H9 (cell line): ENCODE data around the gene PPARGC1A. TPM values are rescaled to one million over a fixed set of nuclear protein-coding genes. Genes with fewer than 3 reads are reported as not detected.

ENCODE experiments used
- DNase-seq: peaks from one replicate; pipeline ENCODE4 v3.0.0-alpha.2; 2017
- H2AFZ ChIP-seq: one replicate; pipeline ENCODE4 v1.6.1; 2013; ENCODE audit warnings: mild to moderate bottlenecking, low read length, control low read depth, moderate library complexity
- H2AK5ac ChIP-seq: 2 replicates; pipeline ENCODE4 v1.6.1; 2013; ENCODE audit warnings: low read length, control low read depth, mixed read lengths; ENCODE audit not compliant: insufficient read length
- H2BK120ac ChIP-seq: one replicate; pipeline ENCODE4 v1.6.1; 2013; ENCODE audit warnings: low read depth, mild to moderate bottlenecking, low read length, control low read depth, inconsistent platforms; ENCODE audit not compliant: poor library complexity, severe bottlenecking
- H2BK12ac ChIP-seq: 2 replicates; pipeline ENCODE4 v1.6.1; 2013; ENCODE audit warnings: low read length, control low read depth, mixed read lengths, low read depth; ENCODE audit not compliant: insufficient read length
- H2BK15ac ChIP-seq: 2 replicates; pipeline ENCODE4 v1.6.1; 2013; ENCODE audit warnings: low read depth, low read length, control low read depth
- H2BK20ac ChIP-seq: one replicate; pipeline ENCODE4 v1.6.1; 2013; ENCODE audit warnings: low read depth, mild to moderate bottlenecking, low read length, control low read depth, inconsistent platforms; ENCODE audit not compliant: poor library complexity, severe bottlenecking
- H2BK5ac ChIP-seq: 2 replicates; pipeline ENCODE4 v1.6.1; 2013; ENCODE audit warnings: low read length, control low read depth, mixed read lengths; ENCODE audit not compliant: insufficient read length
- H3K14ac ChIP-seq: 2 replicates; pipeline ENCODE4 v1.6.1; 2013; ENCODE audit warnings: low read length, control low read depth; ENCODE audit not compliant: insufficient read depth
- H3K18ac ChIP-seq: 2 replicates; pipeline ENCODE4 v1.6.1; 2013; ENCODE audit warnings: low read depth, mild to moderate bottlenecking, mixed read lengths, low read length, control low read depth; ENCODE audit not compliant: insufficient read length
- H3K23ac ChIP-seq: 2 replicates; pipeline ENCODE4 v1.6.1; 2013; ENCODE audit warnings: low read length, control low read depth, mixed read lengths, low read depth; ENCODE audit not compliant: insufficient read length
- H3K23me2 ChIP-seq: 2 replicates; pipeline ENCODE4 v1.6.1; 2013; ENCODE audit warnings: low read depth, mild to moderate bottlenecking, mixed read lengths, low read length, control low read depth; ENCODE audit not compliant: insufficient read length, poor library complexity, severe bottlenecking
- H3K27ac ChIP-seq: 2 replicates; pipeline ENCODE4 v1.5.1; 2013; ENCODE audit warnings: low read length, control low read depth, mixed read lengths, low read depth; ENCODE audit not compliant: insufficient read length
- H3K27me3 ChIP-seq: 2 replicates; pipeline ENCODE4 v1.6.1; 2013; ENCODE audit warnings: low read length, control low read depth, inconsistent platforms; ENCODE audit not compliant: insufficient read depth
- H3K4ac ChIP-seq: 2 replicates; pipeline ENCODE4 v1.6.1; 2013; ENCODE audit warnings: low read depth, mild to moderate bottlenecking, control low read depth, inconsistent platforms, low read length, moderate library complexity
- H3K4me1 ChIP-seq: 2 replicates; pipeline ENCODE4 v1.6.1; 2013; ENCODE audit warnings: low read length, control low read depth, inconsistent platforms; ENCODE audit not compliant: insufficient read depth
- H3K4me2 ChIP-seq: 2 replicates; pipeline ENCODE4 v1.6.1; 2013; ENCODE audit warnings: low read length, control low read depth, mixed read lengths; ENCODE audit not compliant: insufficient read length, insufficient read depth
- H3K56ac ChIP-seq: 2 replicates; pipeline ENCODE4 v1.6.1; 2013; ENCODE audit warnings: low read depth, mild to moderate bottlenecking, mixed read lengths, low read length, control low read depth; ENCODE audit not compliant: insufficient read length
- H3K79me1 ChIP-seq: 2 replicates; pipeline ENCODE4 v1.6.1; 2013; ENCODE audit warnings: low read depth, mild to moderate bottlenecking, moderate library complexity, low read length, control low read depth, inconsistent platforms; ENCODE audit not compliant: insufficient read depth, poor library complexity, severe bottlenecking
- H3K79me2 ChIP-seq: 2 replicates; pipeline ENCODE4 v1.6.1; 2013; ENCODE audit warnings: low read length, control low read depth, inconsistent platforms; ENCODE audit not compliant: insufficient read depth
- H3K9ac ChIP-seq: 2 replicates; pipeline ENCODE4 v1.6.1; 2013; ENCODE audit warnings: low read length, control low read depth, mixed read lengths; ENCODE audit not compliant: insufficient read length; ENCODE audit errors: extremely low read depth
- H3K9me3 ChIP-seq: one replicate; pipeline ENCODE4 v1.6.1; 2013; ENCODE audit warnings: low read depth, low read length, inconsistent platforms; ENCODE audit not compliant: control insufficient read depth
- H3T11ph ChIP-seq: one replicate; pipeline ENCODE4 v1.6.1; 2013; ENCODE audit warnings: mild to moderate bottlenecking, low read length, control low read depth, inconsistent platforms
- H4K20me1 ChIP-seq: one replicate; pipeline ENCODE4 v1.6.1; 2013; ENCODE audit not compliant: control insufficient read depth, insufficient read length, insufficient read depth
- H4K5ac ChIP-seq: 2 replicates; pipeline ENCODE4 v1.6.1; 2013; ENCODE audit warnings: low read depth, mild to moderate bottlenecking, mixed read lengths, low read length, control low read depth; ENCODE audit not compliant: insufficient read length
- H4K8ac ChIP-seq: replicated peaks from 2 replicates; pipeline ENCODE4 v1.6.1; 2013; ENCODE audit warnings: low read length, control low read depth, mixed read lengths, low read depth; ENCODE audit not compliant: insufficient read length
- H4K91ac ChIP-seq: 2 replicates; pipeline ENCODE4 v1.6.1; 2013; ENCODE audit warnings: low read depth, mild to moderate bottlenecking, moderate library complexity, mixed read lengths, low read length, control low read depth; ENCODE audit not compliant: insufficient read length
- H3K27ac Mint-ChIP-seq, 3 experiments: 2 replicates in 2 of 3; 3 replicates in 1 of 3; pipeline ENCODE4 v1.8.0; 2020 to 2021; ENCODE audit warnings: mixed read lengths in 3 of 3, mild to moderate bottlenecking in 1 of 3, moderate library complexity in 1 of 3
- H3K27me3 Mint-ChIP-seq: 2 replicates; pipeline ENCODE4 v1.8.0; 2021; ENCODE audit warnings: low read depth, mild to moderate bottlenecking, moderate library complexity, mixed read lengths
- H3K36me3 Mint-ChIP-seq, 3 experiments: 2 replicates in 2 of 3; 3 replicates in 1 of 3; pipeline ENCODE4 v1.8.0; 2020 to 2021; ENCODE audit warnings: low read depth in 3 of 3, mixed read lengths in 3 of 3; ENCODE audit not compliant: insufficient read depth in 1 of 3
- H3K4me1 Mint-ChIP-seq, 2 experiments: 2 replicates each; pipeline ENCODE4 v1.8.0; 2020; ENCODE audit warnings: mixed read lengths in 2 of 2
- H3K4me3 Mint-ChIP-seq, 2 experiments: 2 replicates in 1 of 2; 3 replicates in 1 of 2; pipeline ENCODE4 v1.8.0; 2020 to 2021; ENCODE audit warnings: mild to moderate bottlenecking in 2 of 2, mixed read lengths in 2 of 2, moderate library complexity in 1 of 2
- H3K9me3 Mint-ChIP-seq, 2 experiments: 2 replicates in 1 of 2; 3 replicates in 1 of 2; pipeline ENCODE4 v1.8.0; 2020; ENCODE audit warnings: mild to moderate bottlenecking in 2 of 2, mixed read lengths in 2 of 2, moderate library complexity in 1 of 2
- CTCF ChIP-seq: fragments of 200-600 bp; sonication (generic); conservative IDR thresholded peaks from 3 replicates; pipeline ENCODE4 v1.8.0; 2021; ENCODE audit warnings: antibody characterized with exemption, mild to moderate bottlenecking
- WGBS: extraction: QIAGEN DNeasy Blood & Tissue Kit; methylation state at CpG from one replicate; pipeline ENCODE4 v1.1.7; 2013; ENCODE audit warnings: missing lambda C conversion rate, low lambda C conversion rate, mixed read lengths; ENCODE audit not compliant: insufficient read length; ENCODE audit errors: extremely low coverage; 5-methylcytosine and 5-hydroxymethylcytosine counted together
- total RNA-seq: library from RNA; stranded (reverse); gene quantifications from 2 replicates; pipeline ENCODE4 v1.2.1, GENCODE V29; 2021

Gene PPARGC1A
- total RNA-seq, 1 experiment from 2014 or later = 1.7 TPM

GRCh38 chr4:23838131-23838530 is 51.7 kb downstream of the PPARGC1A start:
- no peak overlapping the region for H2BK12ac ChIP-seq
- no peaks in the 10 kb centered on the region for H3K79me1 ChIP-seq
- H4K5ac ChIP-seq = no peak overlapping the region
- no peak overlapping the region for H3K27ac Mint-ChIP-seq
- no peak overlapping the region for H3K18ac ChIP-seq
- H3K9ac ChIP-seq = no peak overlapping the region
- no peaks in the 10 kb centered on the region; the same call in 1 of the 2 replicates for H3K27me3 Mint-ChIP-seq
- H4K20me1 ChIP-seq = no peaks in the 10 kb centered on the region
- no peak overlapping the region for H4K8ac ChIP-seq
- no peaks in the 10 kb centered on the region for H3K9me3 ChIP-seq
- no peak for TF ChIP-seq CTCF
- no peaks in the 10 kb centered on the region for H3K23me2 ChIP-seq
- H3K14ac ChIP-seq = no peak overlapping the region
- H3K36me3 Mint-ChIP-seq = no peaks in the 10 kb centered on the region; a peak in 1 of 7 replicates
- no peak for DNase-seq
- no peak overlapping the region for H3K56ac ChIP-seq
- H3K27ac ChIP-seq = no peak overlapping the region
- H3K79me2 ChIP-seq = no peaks in the 10 kb centered on the region
- H3K27me3 ChIP-seq = no peaks in the 10 kb centered on the region
- H3K9me3 Mint-ChIP-seq = no peaks in the 10 kb centered on the region
- no peak overlapping the region for H2AFZ ChIP-seq
- no peak overlapping the region for H2AK5ac ChIP-seq
- H2BK5ac ChIP-seq = no peak overlapping the region
- no peak overlapping the region for H3K23ac ChIP-seq
- H3T11ph ChIP-seq = no peak overlapping the region
- H4K91ac ChIP-seq = no peak overlapping the region
- no peaks in the 10 kb centered on the region for H3K4me1 ChIP-seq
- H2BK15ac ChIP-seq = no peak overlapping the region
- no peaks in the 10 kb centered on the region for H3K4me1 Mint-ChIP-seq
- WGBS = no CpG with 5 or more reads among the region's 3 CpGs
- H2BK20ac ChIP-seq = no peak overlapping the region
- H3K4me3 Mint-ChIP-seq = no peak overlapping the region
- H3K4me2 ChIP-seq = no peak overlapping the region
- no peak overlapping the region for H3K4ac ChIP-seq
- H2BK120ac ChIP-seq = no peak overlapping the region
